Fibroblast of mammary gland (primary cell): ENCODE results near the gene SLC43A3.

ENCODE experiments used
- DNase-seq: peaks from one replicate; pipeline ENCODE4 v3.0.0-alpha.2; 2010; ENCODE audit warnings: low read depth
- H3K4me3 ChIP-seq: 2 replicates; pipeline ENCODE4 v1.5.1; 2011; ENCODE audit warnings: low read depth, mild to moderate bottlenecking, low read length, moderate library complexity; ENCODE audit not compliant: control insufficient read depth
- TF ChIP-seq, protein P1 (sequence below): conservative IDR thresholded peaks from 2 replicates; pipeline ENCODE4 v1.5.1; 2011; ENCODE audit warnings: low read depth, low read length, inconsistent platforms; ENCODE audit not compliant: control insufficient read depth, insufficient read depth

The SLC43A3 gene

DNA sequence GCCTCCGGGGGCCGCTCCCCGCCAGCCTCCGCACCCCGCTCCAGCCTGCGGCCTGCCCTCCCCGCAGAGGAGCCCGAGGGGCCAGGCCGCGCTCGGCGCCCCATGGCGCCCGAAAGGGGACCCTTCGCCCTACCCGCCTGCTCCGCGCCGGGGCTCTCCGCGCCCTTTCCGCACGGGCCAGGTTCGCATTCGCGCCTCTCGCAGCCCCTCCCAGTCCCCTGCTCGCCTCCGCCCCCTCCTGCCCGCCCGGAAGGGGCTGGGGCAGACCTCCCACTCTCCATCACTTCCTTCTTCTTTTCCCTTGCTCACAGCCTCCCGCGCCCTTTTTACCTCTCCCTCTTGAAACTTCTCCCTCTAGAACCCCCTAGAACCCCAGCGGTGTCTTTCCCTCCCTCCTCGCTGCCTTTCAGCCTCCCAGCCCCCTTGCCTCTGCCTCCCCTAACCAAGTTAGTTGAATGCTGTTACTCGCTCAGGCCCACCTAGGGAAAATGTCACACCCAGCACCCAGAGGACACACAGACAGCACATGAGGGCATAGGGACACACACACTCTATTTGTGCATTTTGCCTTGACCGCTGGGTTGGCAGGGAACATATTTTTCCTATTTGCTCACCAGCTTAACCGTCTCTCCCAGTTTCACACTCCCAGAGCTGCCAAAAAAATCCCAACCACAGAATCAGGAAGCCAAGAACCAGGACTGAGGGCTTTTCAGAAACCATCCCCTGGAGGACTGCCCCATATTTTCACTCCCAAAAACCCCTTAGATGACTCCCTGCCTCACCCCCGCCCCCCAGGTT, at the start of gene SLC43A3:
Gene SLC43A3 (minus strand): TSS at position 193 of the 798 bp plus-strand sequence. CDS start 949 bp downstream, outside the sequence.
- TF ChIP-seq, protein P1, sequence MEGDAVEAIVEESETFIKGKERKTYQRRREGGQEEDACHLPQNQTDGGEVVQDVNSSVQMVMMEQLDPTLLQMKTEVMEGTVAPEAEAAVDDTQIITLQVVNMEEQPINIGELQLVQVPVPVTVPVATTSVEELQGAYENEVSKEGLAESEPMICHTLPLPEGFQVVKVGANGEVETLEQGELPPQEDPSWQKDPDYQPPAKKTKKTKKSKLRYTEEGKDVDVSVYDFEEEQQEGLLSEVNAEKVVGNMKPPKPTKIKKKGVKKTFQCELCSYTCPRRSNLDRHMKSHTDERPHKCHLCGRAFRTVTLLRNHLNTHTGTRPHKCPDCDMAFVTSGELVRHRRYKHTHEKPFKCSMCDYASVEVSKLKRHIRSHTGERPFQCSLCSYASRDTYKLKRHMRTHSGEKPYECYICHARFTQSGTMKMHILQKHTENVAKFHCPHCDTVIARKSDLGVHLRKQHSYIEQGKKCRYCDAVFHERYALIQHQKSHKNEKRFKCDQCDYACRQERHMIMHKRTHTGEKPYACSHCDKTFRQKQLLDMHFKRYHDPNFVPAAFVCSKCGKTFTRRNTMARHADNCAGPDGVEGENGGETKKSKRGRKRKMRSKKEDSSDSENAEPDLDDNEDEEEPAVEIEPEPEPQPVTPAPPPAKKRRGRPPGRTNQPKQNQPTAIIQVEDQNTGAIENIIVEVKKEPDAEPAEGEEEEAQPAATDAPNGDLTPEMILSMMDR, result no peak
- peak within 1 kb of the TSS; percentile 49 for H3K4me3 ChIP-seq
- DNase-seq, result peak; percentile 98

DNA sequence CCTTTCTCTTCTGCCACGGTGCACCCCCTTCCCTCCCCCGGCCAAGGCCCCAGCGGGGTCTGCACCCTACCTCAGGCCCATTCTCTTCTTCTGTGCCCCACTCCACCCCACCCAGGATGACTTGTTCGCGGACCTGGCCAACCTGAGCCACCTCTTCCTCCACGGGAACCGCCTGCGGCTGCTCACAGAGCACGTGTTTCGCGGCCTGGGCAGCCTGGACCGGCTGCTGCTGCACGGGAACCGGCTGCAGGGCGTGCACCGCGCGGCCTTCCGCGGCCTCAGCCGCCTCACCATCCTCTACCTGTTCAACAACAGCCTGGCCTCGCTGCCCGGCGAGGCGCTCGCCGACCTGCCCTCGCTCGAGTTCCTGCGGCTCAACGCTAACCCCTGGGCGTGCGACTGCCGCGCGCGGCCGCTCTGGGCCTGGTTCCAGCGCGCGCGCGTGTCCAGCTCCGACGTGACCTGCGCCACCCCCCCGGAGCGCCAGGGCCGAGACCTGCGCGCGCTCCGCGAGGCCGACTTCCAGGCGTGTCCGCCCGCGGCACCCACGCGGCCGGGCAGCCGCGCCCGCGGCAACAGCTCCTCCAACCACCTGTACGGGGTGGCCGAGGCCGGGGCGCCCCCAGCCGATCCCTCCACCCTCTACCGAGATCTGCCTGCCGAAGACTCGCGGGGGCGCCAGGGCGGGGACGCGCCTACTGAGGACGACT, 49.3 kb upstream of the SLC43A3 start:
- peak overlapping the region; percentile 17 for H3K4me3 ChIP-seq
- TF ChIP-seq, protein P1, result no peak
- DNase-seq, result no peak

DNA sequence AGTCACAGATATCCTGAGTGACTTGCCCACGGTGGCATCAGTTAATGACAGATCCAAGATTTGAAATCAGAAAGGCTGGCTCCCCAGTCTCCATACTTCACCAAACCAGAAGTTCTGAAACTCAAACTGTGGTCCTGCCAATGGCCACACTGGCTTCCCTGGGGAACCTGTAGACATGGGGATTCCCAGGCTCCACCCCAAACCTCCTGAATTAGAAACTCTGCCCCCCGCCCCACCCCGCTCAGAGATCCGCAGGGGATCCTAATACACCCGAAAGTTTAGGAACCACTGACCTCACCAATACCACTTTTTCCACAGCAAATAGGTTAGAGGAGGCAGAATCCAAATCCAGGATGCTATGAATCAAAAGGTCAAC, 48.7 kb upstream of the SLC43A3 start:
- TF ChIP-seq, protein P1, result no peak
- DNase-seq, result no peak
- no peak overlapping the region for H3K4me3 ChIP-seq

DNA sequence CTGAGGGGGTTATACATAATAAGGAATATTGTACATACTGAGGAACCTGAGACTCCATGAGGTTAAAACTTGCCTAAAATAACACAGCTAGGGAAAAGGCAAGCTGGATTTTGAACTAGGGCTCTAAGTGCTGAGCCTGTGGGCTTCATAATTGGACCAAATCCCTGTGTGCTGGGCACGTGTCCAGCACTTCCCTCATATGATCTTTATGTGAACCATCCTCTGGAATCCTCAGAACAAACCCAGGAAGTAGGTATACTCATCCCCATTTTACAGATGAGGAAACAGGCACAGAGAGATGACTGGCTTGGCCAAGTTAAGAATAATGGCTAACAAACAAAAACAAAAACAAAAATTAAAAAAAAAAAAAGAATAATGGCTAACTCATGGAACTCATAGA, 48.3 kb upstream of the SLC43A3 start:
- no peak overlapping the region for H3K4me3 ChIP-seq
- TF ChIP-seq, protein P1, result no peak
- DNase-seq, result peak; percentile 38

DNA sequence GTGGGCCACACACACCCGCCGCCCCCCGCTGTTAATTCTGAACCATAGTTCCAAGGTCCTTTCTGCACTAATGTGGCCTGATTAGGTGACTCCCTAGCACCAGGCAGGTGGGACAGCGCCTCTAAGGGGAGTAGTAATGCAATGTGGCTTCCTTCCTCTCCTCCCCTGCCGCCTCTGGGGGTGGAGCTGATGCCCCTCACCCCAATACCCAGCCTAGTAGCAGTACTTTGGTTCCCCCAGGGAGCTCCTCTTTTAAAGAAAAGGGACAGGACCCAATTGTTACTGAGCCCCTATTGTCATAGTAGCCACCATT, 47.8 kb upstream of the SLC43A3 start:
- no peak for DNase-seq
- no peak overlapping the region for H3K4me3 ChIP-seq
- TF ChIP-seq, protein P1, result no peak

DNA sequence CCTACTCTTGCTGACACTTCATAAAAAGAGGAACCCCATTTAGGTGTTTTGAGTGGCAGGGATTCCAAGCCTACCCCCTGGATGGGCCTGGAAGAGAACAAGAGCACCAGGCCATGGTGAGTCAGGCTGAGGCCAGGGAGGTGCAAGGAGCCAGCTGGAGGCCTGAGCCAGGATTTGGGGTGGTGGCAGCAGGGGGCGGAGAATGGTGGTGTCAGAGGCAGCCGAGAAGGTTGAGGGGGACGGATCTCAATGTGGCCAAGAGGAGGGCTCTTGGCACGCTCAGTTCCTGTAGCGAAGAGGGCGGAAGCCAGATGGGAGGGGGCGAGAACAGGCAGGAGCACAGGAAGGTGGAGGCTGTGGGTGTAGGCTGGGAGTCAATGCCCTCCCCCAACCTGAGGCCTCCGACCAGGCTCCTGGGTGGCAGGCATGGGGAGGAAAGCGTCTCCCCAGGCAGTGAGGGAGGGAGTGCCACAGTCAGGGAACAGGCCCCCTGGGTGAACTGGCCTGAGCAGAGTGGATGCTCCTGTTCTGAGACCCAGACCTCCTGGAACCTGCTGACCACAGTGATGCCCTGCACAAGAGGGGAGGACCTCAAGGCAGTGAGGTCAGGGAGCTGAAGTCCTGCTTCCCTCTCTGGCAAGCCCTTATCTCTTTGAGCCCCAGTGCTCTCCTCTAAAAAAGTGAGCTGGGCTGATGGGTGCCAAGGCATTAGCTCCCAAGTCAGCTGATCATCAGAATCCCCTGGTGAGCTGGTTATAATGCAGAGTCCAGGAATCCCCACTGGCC, 47.3 kb upstream of the SLC43A3 start:
- peak; percentile 39 for DNase-seq
- TF ChIP-seq, protein P1, result no peak
- H3K4me3 ChIP-seq, result no peak overlapping the region
